T follicular helper cell (primary cell): Measurements from ENCODE around the gene PIKFYVE.
"Not testable (repeated sequence)": the region's sequence is repeated elsewhere in the genome, so short reads cannot be mapped to it uniquely, and the experiment has no call there.

ENCODE experiments used
- DNase-seq: peaks from one replicate; pipeline ENCODE4 v3.0.0-alpha.2; 2020; ENCODE audit warnings: low read depth

PIKFYVE gene

GRCh38 chr2:208304695-208305094, 38.6 kb downstream of the PIKFYVE start:
- DNase-seq, result no peak

GRCh38 chr2:208306291-208306690, 40.2 kb downstream of the PIKFYVE start:
- DNase-seq, result no peak

DNA sequence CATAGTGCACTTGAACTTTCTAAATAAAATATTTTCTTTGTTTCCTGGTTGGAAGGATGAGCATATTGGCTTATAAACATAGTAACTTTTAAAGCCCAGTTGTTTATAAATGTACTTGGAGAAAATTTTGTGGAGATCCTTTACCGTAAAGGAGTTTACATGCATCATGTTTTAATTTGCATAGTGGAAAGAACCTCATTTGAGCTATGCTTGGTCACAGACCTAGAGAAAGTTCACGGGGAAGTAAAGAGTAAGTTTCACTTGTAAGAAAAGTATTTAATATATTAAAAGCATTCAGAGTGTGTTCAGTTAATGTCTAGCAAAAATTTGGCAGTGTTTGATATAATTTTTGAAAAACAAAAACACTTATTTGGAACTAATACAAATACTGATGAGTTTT, 45.3 kb downstream of the PIKFYVE start:
- no peak for DNase-seq

DNA sequence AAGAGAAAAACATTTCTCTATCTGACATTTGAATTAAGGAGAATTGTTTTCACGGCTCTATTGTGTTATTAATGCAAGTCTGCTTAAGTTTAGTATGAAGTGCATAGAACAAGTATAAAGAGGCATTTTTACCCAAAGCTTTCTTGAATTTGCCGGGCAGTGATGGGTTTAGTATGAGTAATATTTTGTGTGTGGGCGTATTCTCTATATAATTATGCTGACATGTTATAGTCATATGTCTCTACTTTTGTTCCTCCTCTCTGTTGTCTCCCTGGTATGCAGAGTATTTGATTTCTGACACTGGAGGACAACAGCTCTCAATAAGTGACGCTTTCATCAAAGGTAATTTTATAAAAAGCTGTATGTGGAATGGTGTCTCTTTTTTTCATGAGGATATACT, 45.9 kb downstream of the PIKFYVE start:
- DNase-seq, result no peak

DNA sequence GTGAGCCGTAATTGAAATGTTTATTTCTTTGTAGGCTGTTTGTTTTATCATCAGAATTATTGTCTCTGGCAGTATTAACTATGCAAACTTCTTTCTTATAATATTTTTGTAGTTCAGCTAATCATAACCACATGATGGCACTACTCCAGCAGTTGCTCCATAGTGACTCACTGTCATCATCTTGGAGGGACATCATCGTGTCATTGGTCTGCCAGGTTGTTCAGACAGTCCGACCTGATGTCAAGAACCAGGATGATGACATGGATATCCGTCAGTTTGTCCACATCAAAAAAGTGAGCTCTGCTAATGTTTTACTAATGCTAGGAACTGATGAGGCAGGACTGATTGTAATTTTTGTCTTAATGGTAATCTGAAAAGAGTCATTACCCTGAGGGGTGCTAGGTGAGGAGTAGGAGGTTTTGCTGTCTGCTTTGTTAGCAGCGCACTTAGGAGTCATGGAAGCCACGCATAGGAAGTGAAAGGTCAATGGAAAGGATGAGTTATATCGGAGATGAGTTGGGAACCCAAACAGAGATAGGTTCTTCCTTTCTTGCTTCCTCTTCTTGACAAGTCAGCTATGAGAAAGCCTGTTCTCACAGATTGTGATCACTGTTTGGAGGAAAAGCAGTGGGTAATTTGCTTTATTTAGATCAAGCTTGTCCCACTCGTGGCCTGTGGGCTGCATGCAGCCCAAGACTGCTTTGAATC, 49.2 kb downstream of the PIKFYVE start:
- DNase-seq, result no peak

GRCh38 chr2:208318127-208318526, 52.1 kb downstream of the PIKFYVE start:
- no peak for DNase-seq

GRCh38 chr2:208319391-208319790, 53.3 kb downstream of the PIKFYVE start:
- no peak for DNase-seq

GRCh38 chr2:208320686-208321085, 54.6 kb downstream of the PIKFYVE start:
- no peak for DNase-seq

DNA sequence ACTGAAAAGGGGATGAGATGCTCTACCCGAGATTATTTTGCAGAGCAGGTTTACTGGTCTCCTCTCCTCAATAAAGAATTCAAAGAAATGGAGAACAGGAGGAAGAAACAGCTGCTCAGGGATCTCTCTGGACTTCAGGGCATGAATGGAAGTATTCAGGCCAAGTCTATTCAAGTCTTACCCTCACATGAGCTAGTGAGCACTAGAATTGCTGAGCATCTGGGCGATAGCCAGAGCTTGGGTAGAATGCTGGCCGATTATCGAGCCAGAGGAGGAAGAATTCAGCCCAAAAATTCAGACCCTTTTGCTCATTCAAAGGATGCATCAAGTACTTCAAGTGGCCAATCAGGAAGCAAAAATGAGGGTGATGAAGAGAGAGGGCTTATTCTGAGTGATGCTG, 60.0 kb downstream of the PIKFYVE start:
- no peak for DNase-seq

DNA sequence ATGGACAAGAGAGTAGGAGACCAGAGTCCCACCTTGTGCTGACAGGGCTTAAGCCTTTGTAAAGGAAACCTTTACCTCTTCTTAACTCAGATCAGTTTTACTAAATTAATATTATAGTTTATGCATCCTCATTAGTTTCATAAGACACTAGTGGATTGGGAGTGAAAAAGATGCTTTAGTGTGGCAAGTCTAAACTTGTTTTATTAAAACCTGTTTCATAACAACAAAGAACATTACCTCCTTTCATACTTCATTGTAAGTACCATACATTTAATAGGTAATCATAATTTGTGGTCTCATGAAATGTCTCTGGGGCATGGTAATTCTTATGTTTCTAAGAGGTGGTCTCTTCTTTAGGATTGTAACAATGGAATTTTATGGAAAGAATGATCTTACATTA, 63.4 kb downstream of the PIKFYVE start:
- DNase-seq, result no peak

GRCh38 chr2:208334230-208334629, 68.2 kb downstream of the PIKFYVE start:
- no peak for DNase-seq

- DNase-seq, result no peak
Observed at GRCh38 chr2:208346756-208347155, 80.7 kb downstream of the PIKFYVE start.

DNA sequence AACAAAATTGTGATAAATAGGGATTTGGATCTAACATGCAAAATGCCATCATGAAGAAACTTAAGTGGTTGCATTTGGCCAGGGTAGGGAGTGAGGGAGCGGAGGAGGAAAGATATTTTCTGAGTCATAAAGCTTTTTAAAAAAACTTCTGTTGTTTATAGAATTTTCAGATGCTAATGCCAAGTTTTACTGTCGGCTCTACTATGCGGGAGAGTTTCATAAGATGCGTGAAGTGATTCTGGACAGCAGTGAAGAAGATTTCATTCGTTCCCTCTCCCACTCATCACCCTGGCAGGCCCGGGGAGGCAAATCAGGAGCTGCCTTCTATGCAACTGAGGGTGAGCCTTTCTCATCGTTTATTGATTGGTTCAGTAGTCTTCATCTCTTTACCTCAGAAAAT, 84.6 kb downstream of the PIKFYVE start:
- no peak for DNase-seq

- no peak for DNase-seq
Observed at GRCh38 chr2:208352644-208353567, 86.9 kb downstream of the PIKFYVE start.

DNA sequence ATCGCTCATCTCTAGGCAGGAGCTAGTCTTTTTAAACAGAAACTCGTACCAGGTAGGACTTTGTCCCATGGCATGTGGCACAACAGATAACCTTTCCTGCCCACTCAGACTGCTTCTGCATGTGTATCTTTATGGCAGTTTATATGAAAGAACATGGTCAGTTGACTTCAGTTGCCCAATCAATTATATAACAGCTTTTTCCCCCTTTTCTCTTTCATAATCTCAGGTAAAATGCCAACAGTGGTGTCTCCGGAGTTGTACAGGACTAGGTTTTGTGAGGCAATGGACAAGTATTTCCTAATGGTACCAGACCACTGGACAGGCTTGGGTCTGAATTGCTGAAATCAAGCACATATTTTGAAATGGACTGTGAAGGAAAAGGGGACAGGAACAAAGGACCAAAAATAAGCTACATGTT, 88.9 kb downstream of the PIKFYVE start:
- DNase-seq, result no peak

- DNase-seq, result not testable (repeated sequence)
Observed at GRCh38 chr2:208356420-208356819, 90.4 kb downstream of the PIKFYVE start.

- no peak for DNase-seq
Observed at GRCh38 chr2:208356846-208357574, 91.0 kb downstream of the PIKFYVE start.

DNA sequence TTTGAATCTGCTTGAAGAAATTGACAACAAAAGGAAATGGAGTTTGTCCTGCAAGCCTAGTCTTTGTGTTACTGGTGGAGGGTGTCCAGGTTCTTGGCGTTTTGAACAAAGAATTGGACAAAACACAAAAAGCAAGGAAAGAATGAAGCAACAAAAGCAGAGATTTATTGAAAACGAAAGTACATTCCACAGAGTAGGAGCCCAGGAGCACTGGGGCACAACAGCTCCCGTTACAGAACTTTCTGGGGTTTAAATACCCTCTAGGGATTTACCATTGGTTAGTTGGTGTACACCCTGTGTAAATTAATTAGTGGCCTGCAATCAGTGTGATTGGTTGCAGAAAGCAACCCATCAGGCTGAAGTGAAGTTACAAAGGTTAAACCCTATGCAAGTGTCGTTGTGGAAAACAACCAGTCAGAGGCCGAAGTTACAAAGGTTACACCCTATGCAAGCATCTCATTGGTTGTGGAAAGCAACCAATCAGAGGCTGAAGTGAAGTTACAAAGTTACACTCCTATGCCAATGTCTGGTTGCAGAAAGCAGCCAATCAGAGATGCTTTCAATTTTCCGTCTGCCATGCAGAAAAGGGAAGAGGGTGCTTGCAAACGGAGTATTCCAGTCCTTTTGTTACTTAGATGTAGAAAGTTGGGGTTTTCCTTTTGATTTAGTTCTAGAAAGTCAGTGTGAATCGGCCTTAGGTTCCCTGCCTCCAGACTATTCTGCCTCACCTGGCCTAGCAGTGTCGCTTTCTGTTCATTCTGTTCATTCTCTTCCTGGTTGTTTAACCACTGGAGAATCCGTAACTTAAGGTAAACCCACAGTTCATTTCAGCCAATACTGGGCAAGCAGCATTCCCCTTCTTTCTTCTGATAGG, 92.9 kb downstream of the PIKFYVE start:
- DNase-seq, result no peak

- DNase-seq, result no peak
Observed at GRCh38 chr2:208359632-208359986, 93.6 kb downstream of the PIKFYVE start.

- no peak for DNase-seq
Observed at GRCh38 chr2:208360259-208361076, 94.4 kb downstream of the PIKFYVE start.

DNA sequence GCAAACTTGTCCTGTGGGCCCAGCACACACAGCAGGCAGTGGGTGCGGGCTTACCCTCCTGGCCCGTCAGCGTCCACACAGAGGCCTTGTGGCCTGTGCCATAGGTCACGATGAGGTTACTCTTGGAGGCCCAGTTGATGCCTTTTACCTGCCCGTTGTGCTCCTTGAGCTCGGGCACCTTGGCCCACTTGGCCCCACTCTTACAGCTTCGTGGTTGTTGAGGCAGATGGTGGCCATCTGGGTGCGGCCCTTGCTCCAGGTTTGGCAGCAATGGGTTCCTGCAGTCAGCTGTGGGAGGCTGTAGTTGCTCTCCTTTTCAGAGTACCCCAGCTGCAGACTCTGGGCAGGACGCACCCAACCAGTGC, 95.0 kb downstream of the PIKFYVE start:
- DNase-seq, result no peak
